HepG2 (cell line): ENCODE results near the gene NARF. TPM values are rescaled to one million over a fixed set of nuclear protein-coding genes. Genes with fewer than 3 reads are reported as not detected.

Source experiments
- HMGA1 ChIP-seq: sonication (generic); formaldehyde crosslinking; conservative IDR thresholded peaks from 2 replicates; pipeline ENCODE4 v1.4.0; 2020; ENCODE audit warnings: missing genetic modification reagents
- KLF12 ChIP-seq: sonication (generic); formaldehyde crosslinking; IDR thresholded peaks from 2 replicates; pipeline ENCODE4 v1.4.0; 2020; ENCODE audit warnings: missing genetic modification reagents, borderline replicate concordance
- KMT2B ChIP-seq: IDR thresholded peaks from 2 replicates; pipeline ENCODE4 v1.6.1; 2016; ENCODE audit warnings: missing genetic modification reagents, missing compliant biosample characterization
- MTF1 ChIP-seq: sonication (generic); formaldehyde crosslinking; IDR thresholded peaks from 2 replicates; pipeline ENCODE4 v1.5.0; 2020; ENCODE audit warnings: missing genetic modification reagents
- RXRA ChIP-seq: sonication (generic); formaldehyde crosslinking; IDR thresholded peaks from 2 replicates; pipeline ENCODE4 v1.5.1; 2020; ENCODE audit warnings: missing genetic modification reagents
- SMAD9 ChIP-seq: sonication (generic); formaldehyde crosslinking; IDR thresholded peaks from 2 replicates; pipeline ENCODE4 v1.5.1; 2020; ENCODE audit warnings: mild to moderate bottlenecking, missing genetic modification reagents
- TCF7 ChIP-seq: sonication (generic); IDR thresholded peaks from 2 replicates; pipeline ENCODE4 v1.6.1; 2016; ENCODE audit warnings: antibody characterized with exemption, low read depth
- ZBTB34 ChIP-seq: sonication (generic); formaldehyde crosslinking; IDR thresholded peaks from 2 replicates; pipeline ENCODE4 v1.8.0; 2022; ENCODE audit warnings: mild to moderate bottlenecking, missing genetic modification reagents
- ZFP82 ChIP-seq: sonication (generic); formaldehyde crosslinking; IDR thresholded peaks from 2 replicates; pipeline ENCODE4 v1.5.1; 2020; ENCODE audit warnings: mild to moderate bottlenecking, missing genetic modification reagents, borderline replicate concordance
- ZFP90 ChIP-seq: sonication (generic); formaldehyde crosslinking; IDR thresholded peaks from 2 replicates; pipeline ENCODE4 v1.8.0; 2022; ENCODE audit warnings: missing genetic modification reagents, mild to moderate bottlenecking, inconsistent platforms, borderline replicate concordance
- ZFP91 ChIP-seq: sonication (generic); formaldehyde crosslinking; IDR thresholded peaks from 2 replicates; pipeline ENCODE4 v1.9.0; 2022; ENCODE audit warnings: missing genetic modification reagents, mild to moderate bottlenecking, borderline replicate concordance
- ZNF235 ChIP-seq: sonication (generic); formaldehyde crosslinking; IDR thresholded peaks from 2 replicates; pipeline ENCODE4 v1.8.1; 2023; ENCODE audit warnings: mild to moderate bottlenecking, missing genetic modification reagents, borderline replicate concordance
- ZNF292 ChIP-seq: sonication (generic); formaldehyde crosslinking; IDR thresholded peaks from 2 replicates; pipeline ENCODE4 v1.8.1; 2022; ENCODE audit warnings: mild to moderate bottlenecking, low read depth, missing genetic modification reagents, borderline replicate concordance
- ZNF512 ChIP-seq: sonication (generic); formaldehyde crosslinking; IDR thresholded peaks from 2 replicates; pipeline ENCODE4 v1.4.0; 2020; ENCODE audit warnings: mild to moderate bottlenecking, missing genetic modification reagents
- ZNF557 ChIP-seq: sonication (generic); formaldehyde crosslinking; IDR thresholded peaks from 2 replicates; pipeline ENCODE4 v1.4.0; 2020; ENCODE audit warnings: missing genetic modification reagents
- ZNF720 ChIP-seq: sonication (generic); formaldehyde crosslinking; IDR thresholded peaks from 2 replicates; pipeline ENCODE4 v1.4.0; 2020; ENCODE audit warnings: missing genetic modification reagents
- ZNF83 ChIP-seq: sonication (generic); formaldehyde crosslinking; IDR thresholded peaks from 2 replicates; pipeline ENCODE4 v1.4.0; 2020; ENCODE audit warnings: missing genetic modification reagents, mild to moderate bottlenecking, borderline replicate concordance
- ZSCAN22 ChIP-seq: sonication (generic); formaldehyde crosslinking; IDR thresholded peaks from 2 replicates; pipeline ENCODE4 v1.4.0; 2020; ENCODE audit warnings: mild to moderate bottlenecking, missing genetic modification reagents
- ZSCAN30 ChIP-seq: sonication (generic); formaldehyde crosslinking; IDR thresholded peaks from 2 replicates; pipeline ENCODE4 v1.5.0; 2020; ENCODE audit warnings: mild to moderate bottlenecking, missing genetic modification reagents
- polyA plus RNA-seq, 8 experiments: library from polyadenylated mRNA; depleted of rRNA in 3 of 8; stranded (reverse) in 7 of 8; unstranded in 1 of 8; fragments of >200 nt; fragmentation: Illumina TruSeq in 4 of 8; extraction: Trizol in 4 of 8; gene quantifications; 2 replicates each; pipeline versions ENCODE4 v1.2.1 to v1.2.3, GENCODE V29; 2011 to 2016; ENCODE audit warnings: low read depth in 4 of 8, missing spikeins in 1 of 8, mixed read lengths in 1 of 8; ENCODE audit not compliant: insufficient read depth in 1 of 8
- total RNA-seq, 5 experiments: library from RNA; depleted of rRNA; stranded (reverse); fragments of >200 nt; fragmentation: Illumina TruSeq; extraction: Trizol; gene quantifications; 2 replicates each; pipeline ENCODE4 v1.2.3, GENCODE V29; 2016; ENCODE audit warnings: low read depth in 1 of 5
- TF ChIP-seq, protein P1 (sequence below): sonication (generic); formaldehyde crosslinking; IDR thresholded peaks from 2 replicates; pipeline ENCODE4 v1.8.1; 2023; ENCODE audit warnings: mild to moderate bottlenecking, inconsistent platforms, moderate library complexity, missing genetic modification reagents, borderline replicate concordance
- TF ChIP-seq, protein P2 (sequence below): sonication (generic); formaldehyde crosslinking; IDR thresholded peaks from 2 replicates; pipeline ENCODE4 v1.8.0; 2022; ENCODE audit warnings: mild to moderate bottlenecking, missing genetic modification reagents, moderate library complexity
- TF ChIP-seq, protein P3 (sequence below): sonication (generic); formaldehyde crosslinking; IDR thresholded peaks from 2 replicates; pipeline ENCODE4 v1.5.0; 2020; ENCODE audit warnings: missing genetic modification reagents

NARF gene
- total and polyA plus RNA-seq, 2 of the 13 experiments (the other 11 are each of a cell fraction or from before 2014, with no cell fraction given), result 61.1 to 144 TPM

- TF ChIP-seq, protein P1, sequence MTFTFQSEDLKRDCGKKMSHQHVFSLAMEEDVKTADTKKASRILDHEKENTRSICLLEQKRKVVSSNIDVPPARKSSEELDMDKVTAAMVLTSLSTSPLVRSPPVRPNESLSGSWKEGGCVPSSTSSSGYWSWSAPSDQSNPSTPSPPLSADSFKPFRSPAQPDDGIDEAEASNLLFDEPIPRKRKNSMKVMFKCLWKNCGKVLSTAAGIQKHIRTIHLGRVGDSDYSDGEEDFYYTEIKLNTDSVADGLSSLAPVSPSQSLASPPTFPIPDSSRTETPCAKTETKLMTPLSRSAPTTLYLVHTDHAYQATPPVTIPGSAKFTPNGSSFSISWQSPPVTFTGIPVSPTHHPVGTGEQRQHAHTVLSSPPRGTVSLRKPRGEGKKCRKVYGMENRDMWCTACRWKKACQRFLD (CRISPR knock-in tag), result no peak
- TF ChIP-seq SMAD9 (peak; percentile 87; the same call in 1 of the 2 replicates), ZNF83 (CRISPR knock-in tag) (no peak), ZFP90 (CRISPR knock-in tag) (peak; percentile 78; the same call in 1 of the 2 replicates), KLF12 (CRISPR knock-in tag) (no peak), HMGA1 (CRISPR knock-in tag) (no peak), ZNF557 (peak; percentile 92), ZFP91 (no peak; the same call in 1 of the 2 replicates), TCF7 (no peak), ZSCAN30 (no peak), ZNF292 (CRISPR knock-in tag) (peak; percentile 83), ZNF720 (CRISPR knock-in tag) (0 out of 2 replicates have a peak, but pooled peaks have one; percentile 78), MTF1 (peak; percentile 71; the same call in 1 of the 2 replicates), KMT2B (CRISPR knock-in tag) (peak; percentile 62; the same call in 1 of the 2 replicates), RXRA (CRISPR knock-in tag) (no peak; the same call in none of the 2 replicates), ZNF235 (no peak), ZSCAN22 (CRISPR knock-in tag) (no peak), ZFP82 (CRISPR knock-in tag) (no peak), ZBTB34 (no peak), ZNF512 (no peak)
- TF ChIP-seq, protein P2, sequence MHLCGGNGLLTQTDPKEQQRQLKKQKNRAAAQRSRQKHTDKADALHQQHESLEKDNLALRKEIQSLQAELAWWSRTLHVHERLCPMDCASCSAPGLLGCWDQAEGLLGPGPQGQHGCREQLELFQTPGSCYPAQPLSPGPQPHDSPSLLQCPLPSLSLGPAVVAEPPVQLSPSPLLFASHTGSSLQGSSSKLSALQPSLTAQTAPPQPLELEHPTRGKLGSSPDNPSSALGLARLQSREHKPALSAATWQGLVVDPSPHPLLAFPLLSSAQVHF, result 0 out of 2 replicates have a peak, but pooled peaks have one; percentile 51
- TF ChIP-seq, protein P3, sequence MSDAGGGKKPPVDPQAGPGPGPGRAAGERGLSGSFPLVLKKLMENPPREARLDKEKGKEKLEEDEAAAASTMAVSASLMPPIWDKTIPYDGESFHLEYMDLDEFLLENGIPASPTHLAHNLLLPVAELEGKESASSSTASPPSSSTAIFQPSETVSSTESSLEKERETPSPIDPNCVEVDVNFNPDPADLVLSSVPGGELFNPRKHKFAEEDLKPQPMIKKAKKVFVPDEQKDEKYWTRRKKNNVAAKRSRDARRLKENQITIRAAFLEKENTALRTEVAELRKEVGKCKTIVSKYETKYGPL, result no peak
Measured at GRCh38 chr17:82503728-82504308, 45.3 kb downstream of the NARF start (continued).
